ENCODE results near the gene ARID1A. TPM values are rescaled to one million over a fixed set of nuclear protein-coding genes. Genes with fewer than 3 reads are reported as not detected.
A peak's percentile ranks its signal among the peaks of the same experiment; 100 is the strongest.

Gene ARID1A
- total and polyA plus RNA-seq, 9 of the 15 experiments (the other 6 are each of a cell fraction or from before 2014, with no cell fraction given): 8.3 to 88.3 (median 22.5) TPM

DNA sequence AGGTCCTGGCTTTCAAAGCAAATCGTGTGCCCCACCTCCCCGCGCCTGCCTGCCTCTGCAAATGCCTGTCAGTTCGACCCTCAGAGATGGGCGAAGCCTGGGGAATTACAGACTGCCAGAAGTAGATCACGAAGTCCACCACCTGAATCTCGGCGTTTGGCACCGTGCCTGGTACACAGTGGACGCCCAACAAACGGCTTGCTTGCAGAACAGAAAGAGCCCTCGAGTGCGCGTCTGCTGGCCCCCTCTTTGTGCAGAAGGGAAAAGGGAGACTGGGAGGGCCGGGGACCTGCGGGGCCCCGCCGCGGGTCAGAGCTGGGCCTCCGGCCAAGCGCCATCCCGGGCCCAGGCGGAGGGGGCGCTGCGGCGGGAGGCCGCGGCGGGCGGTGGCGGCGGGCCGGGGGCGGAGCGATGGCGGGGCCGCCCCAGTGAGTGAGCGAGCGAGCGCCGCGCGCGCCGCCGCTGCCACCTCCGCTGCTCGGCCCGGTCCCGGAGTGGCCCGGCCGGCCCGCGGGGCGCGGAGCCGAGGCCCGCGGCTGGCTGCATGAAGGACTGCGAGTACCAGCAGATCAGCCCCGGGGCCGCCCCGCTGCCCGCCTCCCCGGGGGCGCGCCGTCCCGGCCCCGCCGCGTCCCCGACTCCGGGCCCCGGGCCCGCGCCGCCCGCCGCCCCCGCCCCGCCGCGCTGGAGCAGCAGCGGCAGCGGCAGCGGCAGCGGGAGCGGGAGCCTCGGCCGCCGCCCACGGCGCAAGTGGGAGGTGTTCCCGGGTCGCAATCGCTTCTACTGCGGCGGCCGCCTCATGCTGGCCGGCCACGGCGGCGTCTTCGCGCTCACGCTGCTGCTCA lies 130.7 kb downstream of the ARID1A start, which contains the start of gene ZDHHC18 (continued):
- TF ChIP-seq, protein P1, sequence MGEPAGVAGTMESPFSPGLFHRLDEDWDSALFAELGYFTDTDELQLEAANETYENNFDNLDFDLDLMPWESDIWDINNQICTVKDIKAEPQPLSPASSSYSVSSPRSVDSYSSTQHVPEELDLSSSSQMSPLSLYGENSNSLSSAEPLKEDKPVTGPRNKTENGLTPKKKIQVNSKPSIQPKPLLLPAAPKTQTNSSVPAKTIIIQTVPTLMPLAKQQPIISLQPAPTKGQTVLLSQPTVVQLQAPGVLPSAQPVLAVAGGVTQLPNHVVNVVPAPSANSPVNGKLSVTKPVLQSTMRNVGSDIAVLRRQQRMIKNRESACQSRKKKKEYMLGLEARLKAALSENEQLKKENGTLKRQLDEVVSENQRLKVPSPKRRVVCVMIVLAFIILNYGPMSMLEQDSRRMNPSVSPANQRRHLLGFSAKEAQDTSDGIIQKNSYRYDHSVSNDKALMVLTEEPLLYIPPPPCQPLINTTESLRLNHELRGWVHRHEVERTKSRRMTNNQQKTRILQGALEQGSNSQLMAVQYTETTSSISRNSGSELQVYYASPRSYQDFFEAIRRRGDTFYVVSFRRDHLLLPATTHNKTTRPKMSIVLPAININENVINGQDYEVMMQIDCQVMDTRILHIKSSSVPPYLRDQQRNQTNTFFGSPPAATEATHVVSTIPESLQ (CRISPR knock-in tag; IDR thresholded peaks at IDR 0.05): no peak
- TF ChIP-seq, protein P2, sequence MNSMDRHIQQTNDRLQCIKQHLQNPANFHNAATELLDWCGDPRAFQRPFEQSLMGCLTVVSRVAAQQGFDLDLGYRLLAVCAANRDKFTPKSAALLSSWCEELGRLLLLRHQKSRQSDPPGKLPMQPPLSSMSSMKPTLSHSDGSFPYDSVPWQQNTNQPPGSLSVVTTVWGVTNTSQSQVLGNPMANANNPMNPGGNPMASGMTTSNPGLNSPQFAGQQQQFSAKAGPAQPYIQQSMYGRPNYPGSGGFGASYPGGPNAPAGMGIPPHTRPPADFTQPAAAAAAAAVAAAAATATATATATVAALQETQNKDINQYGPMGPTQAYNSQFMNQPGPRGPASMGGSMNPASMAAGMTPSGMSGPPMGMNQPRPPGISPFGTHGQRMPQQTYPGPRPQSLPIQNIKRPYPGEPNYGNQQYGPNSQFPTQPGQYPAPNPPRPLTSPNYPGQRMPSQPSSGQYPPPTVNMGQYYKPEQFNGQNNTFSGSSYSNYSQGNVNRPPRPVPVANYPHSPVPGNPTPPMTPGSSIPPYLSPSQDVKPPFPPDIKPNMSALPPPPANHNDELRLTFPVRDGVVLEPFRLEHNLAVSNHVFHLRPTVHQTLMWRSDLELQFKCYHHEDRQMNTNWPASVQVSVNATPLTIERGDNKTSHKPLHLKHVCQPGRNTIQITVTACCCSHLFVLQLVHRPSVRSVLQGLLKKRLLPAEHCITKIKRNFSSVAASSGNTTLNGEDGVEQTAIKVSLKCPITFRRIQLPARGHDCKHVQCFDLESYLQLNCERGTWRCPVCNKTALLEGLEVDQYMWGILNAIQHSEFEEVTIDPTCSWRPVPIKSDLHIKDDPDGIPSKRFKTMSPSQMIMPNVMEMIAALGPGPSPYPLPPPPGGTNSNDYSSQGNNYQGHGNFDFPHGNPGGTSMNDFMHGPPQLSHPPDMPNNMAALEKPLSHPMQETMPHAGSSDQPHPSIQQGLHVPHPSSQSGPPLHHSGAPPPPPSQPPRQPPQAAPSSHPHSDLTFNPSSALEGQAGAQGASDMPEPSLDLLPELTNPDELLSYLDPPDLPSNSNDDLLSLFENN (IDR thresholded peaks at IDR 0.05; ENCODE audit: low read depth in 2 of 2, low read length in 2 of 2): no peak
- TF ChIP-seq, protein P3, sequence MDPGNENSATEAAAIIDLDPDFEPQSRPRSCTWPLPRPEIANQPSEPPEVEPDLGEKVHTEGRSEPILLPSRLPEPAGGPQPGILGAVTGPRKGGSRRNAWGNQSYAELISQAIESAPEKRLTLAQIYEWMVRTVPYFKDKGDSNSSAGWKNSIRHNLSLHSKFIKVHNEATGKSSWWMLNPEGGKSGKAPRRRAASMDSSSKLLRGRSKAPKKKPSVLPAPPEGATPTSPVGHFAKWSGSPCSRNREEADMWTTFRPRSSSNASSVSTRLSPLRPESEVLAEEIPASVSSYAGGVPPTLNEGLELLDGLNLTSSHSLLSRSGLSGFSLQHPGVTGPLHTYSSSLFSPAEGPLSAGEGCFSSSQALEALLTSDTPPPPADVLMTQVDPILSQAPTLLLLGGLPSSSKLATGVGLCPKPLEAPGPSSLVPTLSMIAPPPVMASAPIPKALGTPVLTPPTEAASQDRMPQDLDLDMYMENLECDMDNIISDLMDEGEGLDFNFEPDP (CRISPR knock-in tag; IDR thresholded peaks at IDR 0.05): no peak
- TF ChIP-seq NFE2 (IDR thresholded peaks at IDR 0.05; ENCODE audit: low read depth) (no peak), MXI1 (IDR thresholded peaks at IDR 0.05; ENCODE audit: low read depth, low read length) (no peak), ARID1B (IDR thresholded peaks at IDR 0.05) (no peak), CREBBP (IDR thresholded peaks at IDR 0.05; ENCODE audit: low read depth, low read length) (no peak), ZNF584 (CRISPR knock-in tag; IDR thresholded peaks at IDR 0.05; ENCODE audit: low read depth) (no peak), NFE2L1 (tag; IDR thresholded peaks at IDR 0.05; ENCODE audit: borderline replicate concordance, low read depth) (no peak), BCOR (IDR thresholded peaks at IDR 0.05) (no peak), RBM25 (IDR thresholded peaks at IDR 0.05; ENCODE audit: low read depth, low read length, severe bottlenecking) (no peak), KDM5B (IDR thresholded peaks at IDR 0.05; ENCODE audit: insufficient replicate concordance, low read depth, low read length) (peak; percentile 73)
- TF ChIP-seq, protein P4, sequence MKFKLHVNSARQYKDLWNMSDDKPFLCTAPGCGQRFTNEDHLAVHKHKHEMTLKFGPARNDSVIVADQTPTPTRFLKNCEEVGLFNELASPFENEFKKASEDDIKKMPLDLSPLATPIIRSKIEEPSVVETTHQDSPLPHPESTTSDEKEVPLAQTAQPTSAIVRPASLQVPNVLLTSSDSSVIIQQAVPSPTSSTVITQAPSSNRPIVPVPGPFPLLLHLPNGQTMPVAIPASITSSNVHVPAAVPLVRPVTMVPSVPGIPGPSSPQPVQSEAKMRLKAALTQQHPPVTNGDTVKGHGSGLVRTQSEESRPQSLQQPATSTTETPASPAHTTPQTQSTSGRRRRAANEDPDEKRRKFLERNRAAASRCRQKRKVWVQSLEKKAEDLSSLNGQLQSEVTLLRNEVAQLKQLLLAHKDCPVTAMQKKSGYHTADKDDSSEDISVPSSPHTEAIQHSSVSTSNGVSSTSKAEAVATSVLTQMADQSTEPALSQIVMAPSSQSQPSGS (CRISPR knock-in tag; IDR thresholded peaks at IDR 0.05): no peak
- TF ChIP-seq, protein P5, sequence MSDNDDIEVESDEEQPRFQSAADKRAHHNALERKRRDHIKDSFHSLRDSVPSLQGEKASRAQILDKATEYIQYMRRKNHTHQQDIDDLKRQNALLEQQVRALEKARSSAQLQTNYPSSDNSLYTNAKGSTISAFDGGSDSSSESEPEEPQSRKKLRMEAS (CRISPR knock-in tag; IDR thresholded peaks at IDR 0.05): peak; percentile 31
- TF ChIP-seq, protein P6, sequence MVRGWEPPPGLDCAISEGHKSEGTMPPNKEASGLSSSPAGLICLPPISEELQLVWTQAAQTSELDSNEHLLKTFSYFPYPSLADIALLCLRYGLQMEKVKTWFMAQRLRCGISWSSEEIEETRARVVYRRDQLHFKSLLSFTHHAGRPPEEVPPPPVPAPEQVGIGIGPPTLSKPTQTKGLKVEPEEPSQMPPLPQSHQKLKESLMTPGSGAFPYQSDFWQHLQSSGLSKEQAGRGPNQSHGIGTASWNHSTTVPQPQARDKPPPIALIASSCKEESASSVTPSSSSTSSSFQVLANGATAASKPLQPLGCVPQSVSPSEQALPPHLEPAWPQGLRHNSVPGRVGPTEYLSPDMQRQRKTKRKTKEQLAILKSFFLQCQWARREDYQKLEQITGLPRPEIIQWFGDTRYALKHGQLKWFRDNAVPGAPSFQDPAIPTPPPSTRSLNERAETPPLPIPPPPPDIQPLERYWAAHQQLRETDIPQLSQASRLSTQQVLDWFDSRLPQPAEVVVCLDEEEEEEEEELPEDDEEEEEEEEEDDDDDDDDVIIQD (CRISPR knock-in tag; IDR thresholded peaks at IDR 0.05): no peak

All from K562 (cell line).